ENCODE data around the gene POLR2J. TPM values are rescaled to one million over a fixed set of nuclear protein-coding genes. Genes with fewer than 3 reads are reported as not detected.

The POLR2J gene
- total RNA-seq, 3 donors from 2014 or later (not counting 1 experiment from before 2014, with no cell fraction given): 35.3 to 44.5 (median 44.5) TPM

GRCh38 chr7:102467581-102468477 is 10.9 kb downstream of the POLR2J start:
- no peaks in the 10 kb centered on the region for H3K27me3 Mint-ChIP-seq (ENCODE audit: low read depth in 2 of 2)
- ATAC-seq: no peak
- H3K4me3 Mint-ChIP-seq: no peak overlapping the region
- no peaks in the 10 kb centered on the region for H3K9me3 Mint-ChIP-seq
- intact Hi-C loops (cut with micrococcal nuclease): no loop called here
- WGBS (ENCODE audit: insufficient coverage): 96% methylated on average over 24 of the region's 24 CpGs
- no peaks in the 10 kb centered on the region for H3K27me3 ChIP-seq (ENCODE audit: control insufficient read depth, insufficient read depth, low read length)
- TF ChIP-seq, protein P1, sequence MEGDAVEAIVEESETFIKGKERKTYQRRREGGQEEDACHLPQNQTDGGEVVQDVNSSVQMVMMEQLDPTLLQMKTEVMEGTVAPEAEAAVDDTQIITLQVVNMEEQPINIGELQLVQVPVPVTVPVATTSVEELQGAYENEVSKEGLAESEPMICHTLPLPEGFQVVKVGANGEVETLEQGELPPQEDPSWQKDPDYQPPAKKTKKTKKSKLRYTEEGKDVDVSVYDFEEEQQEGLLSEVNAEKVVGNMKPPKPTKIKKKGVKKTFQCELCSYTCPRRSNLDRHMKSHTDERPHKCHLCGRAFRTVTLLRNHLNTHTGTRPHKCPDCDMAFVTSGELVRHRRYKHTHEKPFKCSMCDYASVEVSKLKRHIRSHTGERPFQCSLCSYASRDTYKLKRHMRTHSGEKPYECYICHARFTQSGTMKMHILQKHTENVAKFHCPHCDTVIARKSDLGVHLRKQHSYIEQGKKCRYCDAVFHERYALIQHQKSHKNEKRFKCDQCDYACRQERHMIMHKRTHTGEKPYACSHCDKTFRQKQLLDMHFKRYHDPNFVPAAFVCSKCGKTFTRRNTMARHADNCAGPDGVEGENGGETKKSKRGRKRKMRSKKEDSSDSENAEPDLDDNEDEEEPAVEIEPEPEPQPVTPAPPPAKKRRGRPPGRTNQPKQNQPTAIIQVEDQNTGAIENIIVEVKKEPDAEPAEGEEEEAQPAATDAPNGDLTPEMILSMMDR (IDR thresholded peaks at IDR 0.05): no peak
- no peaks in the 10 kb centered on the region for H3K36me3 Mint-ChIP-seq
- no peaks in the 10 kb centered on the region for H3K9me3 ChIP-seq (ENCODE audit: control insufficient read depth, insufficient read depth, low read length)
- H3K36me3 ChIP-seq (ENCODE audit: control insufficient read depth, insufficient read depth, low read length): peaks cover 19% of the 10 kb centered on the region
- no peak overlapping the region for H3K27ac ChIP-seq (ENCODE audit: low read length)
- peaks cover 25% of the 10 kb centered on the region for H3K4me1 ChIP-seq (ENCODE audit: control insufficient read depth, insufficient read depth, low read length)
- no peak overlapping the region for H3K27ac Mint-ChIP-seq
- no peak overlapping the region for H3K4me3 ChIP-seq (ENCODE audit: low read length)
- peaks cover 12 to 34% of the 10 kb centered on the region in 2 donors for H3K4me1 Mint-ChIP-seq
- no peak for DNase-seq

GRCh38 chr7:102466097-102466496 is 12.6 kb downstream of the POLR2J start:
- no peaks in the 10 kb centered on the region for H3K27me3 ChIP-seq (ENCODE audit: control insufficient read depth, insufficient read depth, low read length)
- Mint-ChIP-seq H3K27ac (no peak overlapping the region), H3K9me3 (no peaks in the 10 kb centered on the region), H3K4me3 (peak overlapping the region; percentile 64), H3K4me1 (peaks cover 12 to 44% of the 10 kb centered on the region in 2 donors), H3K36me3 (no peaks in the 10 kb centered on the region), H3K27me3 (ENCODE audit: low read depth in 2 of 2) (no peaks in the 10 kb centered on the region)
- peaks cover 25% of the 10 kb centered on the region for H3K4me1 ChIP-seq (ENCODE audit: control insufficient read depth, insufficient read depth, low read length)
- H3K9me3 ChIP-seq (ENCODE audit: control insufficient read depth, insufficient read depth, low read length): no peaks in the 10 kb centered on the region
- intact Hi-C loops (cut with micrococcal nuclease): no loop called here
- no peak for DNase-seq
- WGBS (ENCODE audit: insufficient coverage): 96% methylated on average over 5 of the region's 7 CpGs
- no peak for ATAC-seq
- H3K27ac ChIP-seq (ENCODE audit: low read length): no peak overlapping the region
- no peak overlapping the region for H3K4me3 ChIP-seq (ENCODE audit: low read length)
- H3K36me3 ChIP-seq (ENCODE audit: control insufficient read depth, insufficient read depth, low read length): peaks cover 11% of the 10 kb centered on the region
- TF ChIP-seq, protein P1 (IDR thresholded peaks at IDR 0.05): no peak

GRCh38 chr7:102464577-102465280 is 14.0 kb downstream of the POLR2J start, which contains the start of the genes ALKBH4 and LRWD1:
TSS of gene ALKBH4 (minus strand) at chr7:102464863. CDS start at chr7:102464836, 27 bp downstream.
TSS of gene LRWD1 (plus strand) at chr7:102464984. CDS start at chr7:102465081, 97 bp downstream.
- Mint-ChIP-seq H3K27ac (peak within 1 kb of the TSS; percentile 72 to 83), H3K9me3 (no peaks in the 10 kb centered on the region), H3K36me3 (no peaks in the 10 kb centered on the region), H3K4me1 (peaks cover 12 to 50% of the 10 kb centered on the region in 2 donors), H3K27me3 (ENCODE audit: low read depth in 2 of 2) (no peaks in the 10 kb centered on the region), H3K4me3 (peak within 1 kb of the TSS; percentile 90)
- under 1% methylated on average over 81 of the region's 81 CpGs for WGBS (ENCODE audit: insufficient coverage)
- TF ChIP-seq, protein P1 (IDR thresholded peaks at IDR 0.05): peak; percentile 15
- Histone ChIP-seq H3K36me3 (ENCODE audit: control insufficient read depth, insufficient read depth, low read length) (peaks cover 8% of the 10 kb centered on the region), H3K4me1 (ENCODE audit: control insufficient read depth, insufficient read depth, low read length) (peaks cover 25% of the 10 kb centered on the region), H3K4me3 (ENCODE audit: low read length) (peak within 1 kb of the TSS; percentile 98), H3K27ac (ENCODE audit: low read length) (peak within 1 kb of the TSS; percentile 53), H3K27me3 (ENCODE audit: control insufficient read depth, insufficient read depth, low read length) (no peaks in the 10 kb centered on the region), H3K9me3 (ENCODE audit: control insufficient read depth, insufficient read depth, low read length) (no peaks in the 10 kb centered on the region)
- intact Hi-C loops (cut with micrococcal nuclease): loop anchor here (2.0 to 5.0 kb wide), 3 partner anchors 47 to 68 kb away; partner anchors contain the start of gene PRKRIP1
- DNase-seq: peak; percentile 93 to 97
- peak; percentile 95 to 99 (median 98) for ATAC-seq

Data from natural killer cell (primary cell).